ENCODE results near the gene DNASE1.

DNA sequence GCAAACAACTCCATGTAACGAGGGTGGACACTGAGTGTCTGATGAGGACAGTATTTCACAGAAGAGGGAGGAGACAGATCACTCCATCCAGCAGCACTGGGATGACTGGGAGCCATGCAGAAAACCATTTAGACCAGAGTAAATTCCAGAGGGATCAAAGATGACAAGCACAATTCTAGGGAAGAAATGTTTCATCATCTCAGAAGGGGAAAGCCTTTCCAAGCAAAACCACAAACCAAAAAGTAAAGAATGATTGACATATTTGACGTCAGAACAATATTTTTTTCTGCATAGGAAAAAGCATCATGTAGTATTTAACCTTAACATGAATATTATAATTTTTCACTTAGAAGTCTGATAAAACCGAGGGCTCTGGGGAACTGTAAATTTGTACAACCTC is 4.8 kb downstream of the DNASE1 start:
- TF ChIP-seq, protein P1, sequence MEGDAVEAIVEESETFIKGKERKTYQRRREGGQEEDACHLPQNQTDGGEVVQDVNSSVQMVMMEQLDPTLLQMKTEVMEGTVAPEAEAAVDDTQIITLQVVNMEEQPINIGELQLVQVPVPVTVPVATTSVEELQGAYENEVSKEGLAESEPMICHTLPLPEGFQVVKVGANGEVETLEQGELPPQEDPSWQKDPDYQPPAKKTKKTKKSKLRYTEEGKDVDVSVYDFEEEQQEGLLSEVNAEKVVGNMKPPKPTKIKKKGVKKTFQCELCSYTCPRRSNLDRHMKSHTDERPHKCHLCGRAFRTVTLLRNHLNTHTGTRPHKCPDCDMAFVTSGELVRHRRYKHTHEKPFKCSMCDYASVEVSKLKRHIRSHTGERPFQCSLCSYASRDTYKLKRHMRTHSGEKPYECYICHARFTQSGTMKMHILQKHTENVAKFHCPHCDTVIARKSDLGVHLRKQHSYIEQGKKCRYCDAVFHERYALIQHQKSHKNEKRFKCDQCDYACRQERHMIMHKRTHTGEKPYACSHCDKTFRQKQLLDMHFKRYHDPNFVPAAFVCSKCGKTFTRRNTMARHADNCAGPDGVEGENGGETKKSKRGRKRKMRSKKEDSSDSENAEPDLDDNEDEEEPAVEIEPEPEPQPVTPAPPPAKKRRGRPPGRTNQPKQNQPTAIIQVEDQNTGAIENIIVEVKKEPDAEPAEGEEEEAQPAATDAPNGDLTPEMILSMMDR (IDR thresholded peaks at IDR 0.05 in 2 of 3, conservative IDR thresholded peaks at IDR 0.05 in 1 of 3; ENCODE audit: borderline replicate concordance in 1 of 3, insufficient read depth in 1 of 3, low read depth in 2 of 3, low read length in 2 of 3) = no peak
- TF ChIP-seq EZH2phosphoT487 (IDR thresholded peaks at IDR 0.05; ENCODE audit: borderline replicate concordance) (no peak), FOSL1 (IDR thresholded peaks at IDR 0.05; ENCODE audit: low read depth) (no peak), POLR2A (IDR thresholded peaks at IDR 0.05; ENCODE audit: borderline replicate concordance, extremely low read depth, insufficient read depth, insufficient read length) (no peak), EZH2 (IDR thresholded peaks at IDR 0.05) (no peak), YY1 (IDR thresholded peaks at IDR 0.05; ENCODE audit: extremely low read depth, insufficient replicate concordance, low read depth, low read length) (no peak)
- TF ChIP-seq, protein P2, sequence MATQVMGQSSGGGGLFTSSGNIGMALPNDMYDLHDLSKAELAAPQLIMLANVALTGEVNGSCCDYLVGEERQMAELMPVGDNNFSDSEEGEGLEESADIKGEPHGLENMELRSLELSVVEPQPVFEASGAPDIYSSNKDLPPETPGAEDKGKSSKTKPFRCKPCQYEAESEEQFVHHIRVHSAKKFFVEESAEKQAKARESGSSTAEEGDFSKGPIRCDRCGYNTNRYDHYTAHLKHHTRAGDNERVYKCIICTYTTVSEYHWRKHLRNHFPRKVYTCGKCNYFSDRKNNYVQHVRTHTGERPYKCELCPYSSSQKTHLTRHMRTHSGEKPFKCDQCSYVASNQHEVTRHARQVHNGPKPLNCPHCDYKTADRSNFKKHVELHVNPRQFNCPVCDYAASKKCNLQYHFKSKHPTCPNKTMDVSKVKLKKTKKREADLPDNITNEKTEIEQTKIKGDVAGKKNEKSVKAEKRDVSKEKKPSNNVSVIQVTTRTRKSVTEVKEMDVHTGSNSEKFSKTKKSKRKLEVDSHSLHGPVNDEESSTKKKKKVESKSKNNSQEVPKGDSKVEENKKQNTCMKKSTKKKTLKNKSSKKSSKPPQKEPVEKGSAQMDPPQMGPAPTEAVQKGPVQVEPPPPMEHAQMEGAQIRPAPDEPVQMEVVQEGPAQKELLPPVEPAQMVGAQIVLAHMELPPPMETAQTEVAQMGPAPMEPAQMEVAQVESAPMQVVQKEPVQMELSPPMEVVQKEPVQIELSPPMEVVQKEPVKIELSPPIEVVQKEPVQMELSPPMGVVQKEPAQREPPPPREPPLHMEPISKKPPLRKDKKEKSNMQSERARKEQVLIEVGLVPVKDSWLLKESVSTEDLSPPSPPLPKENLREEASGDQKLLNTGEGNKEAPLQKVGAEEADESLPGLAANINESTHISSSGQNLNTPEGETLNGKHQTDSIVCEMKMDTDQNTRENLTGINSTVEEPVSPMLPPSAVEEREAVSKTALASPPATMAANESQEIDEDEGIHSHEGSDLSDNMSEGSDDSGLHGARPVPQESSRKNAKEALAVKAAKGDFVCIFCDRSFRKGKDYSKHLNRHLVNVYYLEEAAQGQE (IDR thresholded peaks at IDR 0.05; ENCODE audit: low read depth) = no peak

Measured in HCT116 (cell line).